ENCODE data around the gene STK24. TPM values are rescaled to one million over a fixed set of nuclear protein-coding genes. Genes with fewer than 3 reads are reported as not detected.

Gene STK24
- total and polyA plus RNA-seq, 10 of the 15 experiments (the other 5 are each of a cell fraction or from before 2014, with no cell fraction given), result 7.5 to 115 (median 52.9) TPM

GRCh38 chr13:98500963-98501421 lies 75.9 kb downstream of the STK24 start (continued):
- TF ChIP-seq CBFB (IDR thresholded peaks at IDR 0.05; ENCODE audit: low read depth), result peak; percentile 78
- TF ChIP-seq CUX1 (IDR thresholded peaks at IDR 0.05; ENCODE audit: insufficient replicate concordance, low read depth, low read length), result no peak
- TF ChIP-seq KDM1A (IDR thresholded peaks at IDR 0.05; ENCODE audit: borderline replicate concordance), result no peak
- TF ChIP-seq RELB (IDR thresholded peaks at IDR 0.05; ENCODE audit: low read depth), result peak; percentile 95
- TF ChIP-seq ESRRA (IDR thresholded peaks at IDR 0.05; ENCODE audit: low read length), result no peak
- TF ChIP-seq NFYA (IDR thresholded peaks at IDR 0.05; ENCODE audit: borderline replicate concordance, low read depth, low read length), result no peak
- peak; percentile 79 for TF ChIP-seq BMI1 (IDR thresholded peaks at IDR 0.05; ENCODE audit: borderline replicate concordance)
- no peak for TF ChIP-seq IRF3 (IDR thresholded peaks at IDR 0.05)
- TF ChIP-seq E4F1 (IDR thresholded peaks at IDR 0.05; ENCODE audit: borderline replicate concordance, partially characterized antibody), result no peak
- TF ChIP-seq ZBTB11 (CRISPR knock-in tag; IDR thresholded peaks at IDR 0.05), result no peak
- TF ChIP-seq EZH2 (IDR thresholded peaks at IDR 0.05; ENCODE audit: borderline replicate concordance, control insufficient read depth, low read depth, low read length), result no peak
- no peak for TF ChIP-seq SIX5 (IDR thresholded peaks at IDR 0.05; ENCODE audit: low read depth, low read length, severe bottlenecking)
- peak; percentile 96; the same call in 1 of the 2 replicates for TF ChIP-seq MTA3 (IDR thresholded peaks at IDR 0.05; ENCODE audit: borderline replicate concordance, low read length)
- TF ChIP-seq ZNF207 (IDR thresholded peaks at IDR 0.05; ENCODE audit: borderline replicate concordance), result no peak; the same call in 1 of the 2 replicates
- TF ChIP-seq BHLHE40 (IDR thresholded peaks at IDR 0.05; ENCODE audit: borderline replicate concordance in 1 of 2, low read depth in 2 of 2, low read length in 1 of 2), result peak; percentile 91 to 93
